IMR-90 (cell line): ENCODE data around the gene MUTYH. TPM values are rescaled to one million over a fixed set of nuclear protein-coding genes. Genes with fewer than 3 reads are reported as not detected.

Experiments used
- ATAC-seq: fragments of 200-7000 bp; cut with Tn5 transposase; 2 replicates; pipeline ENCODE4 v1.9.1; 2020; ENCODE audit warnings: low read depth, mild to moderate bottlenecking, moderate library complexity
- BruUV-seq: library from RNA; stranded (reverse); fragments of 400-500 nt; replicated peaks from 2 replicates; lab custom pipeline; 2021; lab: Mats Ljungman, UMichigan
- CTCF ChIA-PET: fragments of 300-600 bp; formaldehyde crosslinking; extraction: SDS; loops from one replicate; lab custom pipeline; 2021; ENCODE audit warnings: antibody characterized with exemption; lab: Yijun Ruan, JAX
- POLR2A ChIA-PET: fragments of 300-600 bp; sonication (Branson Sonifier 250); formaldehyde crosslinking; loops from one replicate; lab custom pipeline; 2022; ENCODE audit warnings: antibody characterized with exemption; ENCODE audit not compliant: unreplicated experiment; lab: Charles Lee
- DNase-seq: peaks from one replicate; pipeline ENCODE4 v3.0.0; 2013
- H2AFZ ChIP-seq: replicated peaks from 2 replicates; pipeline ENCODE3; 2013; ENCODE audit warnings: low read length, mild to moderate bottlenecking; ENCODE audit not compliant: poor library complexity
- H2AK5ac ChIP-seq: 2 replicates; pipeline ENCODE4 v1.6.1; 2013; ENCODE audit warnings: low read depth, low read length, inconsistent platforms
- H2AK9ac ChIP-seq: replicated peaks from 2 replicates; pipeline ENCODE3; 2013; ENCODE audit warnings: mild to moderate bottlenecking, low read depth, low read length, moderate library complexity; ENCODE audit not compliant: poor library complexity
- H2BK120ac ChIP-seq: 2 replicates; pipeline ENCODE4 v1.6.1; 2013; ENCODE audit warnings: low read depth, low read length, inconsistent platforms
- H2BK15ac ChIP-seq: 3 replicates; pipeline ENCODE4 v1.6.1; 2013; ENCODE audit warnings: low read depth, low read length, inconsistent platforms
- H2BK20ac ChIP-seq: 2 replicates; pipeline ENCODE4 v1.6.1; 2013; ENCODE audit warnings: low read depth, mild to moderate bottlenecking, inconsistent platforms, low read length, moderate library complexity
- H2BK5ac ChIP-seq: 2 replicates; pipeline ENCODE4 v1.6.1; 2013; ENCODE audit warnings: mild to moderate bottlenecking, low read depth, low read length, inconsistent platforms; ENCODE audit not compliant: poor library complexity, severe bottlenecking
- H3K14ac ChIP-seq: replicated peaks from 2 replicates; pipeline ENCODE4 v1.6.1; 2013; ENCODE audit warnings: low read depth, low read length, inconsistent platforms
- H3K18ac ChIP-seq: 2 replicates; pipeline ENCODE4 v1.6.1; 2013; ENCODE audit warnings: low read depth, low read length, control low read depth
- H3K23ac ChIP-seq: 2 replicates; pipeline ENCODE4 v1.6.1; 2013; ENCODE audit warnings: low read depth, low read length, inconsistent platforms
- H3K27ac ChIP-seq: 2 replicates; pipeline ENCODE4 v1.5.1; 2013; ENCODE audit warnings: mild to moderate bottlenecking, control low read depth, low read length; ENCODE audit not compliant: insufficient read depth
- H3K27me3 ChIP-seq: 2 replicates; pipeline ENCODE4 v1.6.1; 2013; ENCODE audit warnings: low read length; ENCODE audit not compliant: control insufficient read depth, insufficient read depth
- H3K36me3 ChIP-seq: 2 replicates; pipeline ENCODE4 v1.6.1; 2013; ENCODE audit warnings: low read length, mixed read lengths; ENCODE audit not compliant: control insufficient read depth, insufficient read depth
- H3K4ac ChIP-seq: 2 replicates; pipeline ENCODE4 v1.6.1; 2013; ENCODE audit warnings: low read depth, low read length, inconsistent platforms
- H3K4me1 ChIP-seq: 2 replicates; pipeline ENCODE4 v1.6.1; 2013; ENCODE audit warnings: low read length, mixed read lengths; ENCODE audit not compliant: control insufficient read depth, insufficient read depth
- H3K4me2 ChIP-seq: 2 replicates; pipeline ENCODE4 v1.6.1; 2013; ENCODE audit warnings: low read depth, mild to moderate bottlenecking, control low read depth, low read length, moderate library complexity
- H3K4me3 ChIP-seq: 2 replicates; pipeline ENCODE4 v1.5.1; 2013; ENCODE audit warnings: low read depth, mild to moderate bottlenecking, control low read depth, low read length, moderate library complexity; ENCODE audit not compliant: insufficient read depth
- H3K56ac ChIP-seq: 2 replicates; pipeline ENCODE4 v1.6.1; 2013; ENCODE audit warnings: low read length, inconsistent platforms; ENCODE audit not compliant: insufficient read depth; ENCODE audit errors: extremely low read depth
- H3K79me1 ChIP-seq, 2 experiments: 2 replicates each; pipeline ENCODE4 v1.6.1; 2013; ENCODE audit warnings: low read length in 2 of 2, inconsistent platforms in 1 of 2, low read depth in 1 of 2
- H3K9ac ChIP-seq: 2 replicates; pipeline ENCODE4 v1.6.1; 2013; ENCODE audit warnings: low read depth, low read length, control low read depth
- H3K9me1 ChIP-seq: 2 replicates; pipeline ENCODE4 v1.6.1; 2013; ENCODE audit warnings: low read length, inconsistent platforms; ENCODE audit not compliant: insufficient read depth
- H3K9me3 ChIP-seq: 2 replicates; pipeline ENCODE4 v1.6.1; 2013; ENCODE audit warnings: low read length; ENCODE audit not compliant: control insufficient read depth, insufficient read depth
- H4K20me1 ChIP-seq: 2 replicates; pipeline ENCODE4 v1.6.1; 2013; ENCODE audit warnings: low read length, inconsistent platforms; ENCODE audit not compliant: insufficient read depth
- H4K5ac ChIP-seq: 2 replicates; pipeline ENCODE4 v1.6.1; 2013; ENCODE audit warnings: mild to moderate bottlenecking, low read depth, low read length, control low read depth
- H4K8ac ChIP-seq, 2 experiments: 2 replicates each; pipeline ENCODE4 v1.6.1; 2013; ENCODE audit warnings: low read depth in 2 of 2, low read length in 2 of 2, control low read depth in 1 of 2, inconsistent platforms in 1 of 2
- H4K91ac ChIP-seq: 2 replicates; pipeline ENCODE4 v1.6.1; 2013; ENCODE audit warnings: low read depth, low read length, inconsistent platforms; ENCODE audit not compliant: insufficient read depth
- BHLHE40 ChIP-seq: fragments of 150-350 bp; IDR thresholded peaks from 2 replicates; pipeline ENCODE4 v1.6.1; 2016; ENCODE audit warnings: mild to moderate bottlenecking, low read depth, low read length
- CEBPB ChIP-seq: IDR thresholded peaks from 2 replicates; pipeline ENCODE4 v1.6.1; 2012; ENCODE audit warnings: low read depth, low read length, improper control_type of control experiment
- CHD1 ChIP-seq: IDR thresholded peaks from 2 replicates; pipeline ENCODE4 v1.6.1; 2012; ENCODE audit warnings: low read depth, low read length, improper control_type of control experiment
- MAFK ChIP-seq: IDR thresholded peaks from 2 replicates; pipeline ENCODE4 v1.6.1; 2012; ENCODE audit warnings: low read depth, low read length, improper control_type of control experiment
- MAZ ChIP-seq: IDR thresholded peaks from 2 replicates; pipeline ENCODE4 v1.6.1; 2012; ENCODE audit warnings: low read depth, mild to moderate bottlenecking, low read length, improper control_type of control experiment, moderate library complexity, borderline replicate concordance
- NFE2L2 ChIP-seq: fragments of 150-350 bp; IDR thresholded peaks from 2 replicates; pipeline ENCODE4 v1.6.1; 2016; ENCODE audit warnings: low read depth, mild to moderate bottlenecking, low read length
- POLR2A ChIP-seq: IDR thresholded peaks from 2 replicates; pipeline ENCODE4 v1.6.1; 2012; ENCODE audit warnings: mild to moderate bottlenecking, low read depth, low read length
- RAD21 ChIP-seq: IDR thresholded peaks from 2 replicates; pipeline ENCODE4 v1.6.1; 2012; ENCODE audit warnings: low read length, improper control_type of control experiment
- RCOR1 ChIP-seq: IDR thresholded peaks from 2 replicates; pipeline ENCODE4 v1.6.1; 2012; ENCODE audit warnings: mild to moderate bottlenecking, low read length, improper control_type of control experiment; ENCODE audit not compliant: insufficient replicate concordance
- RFX5 ChIP-seq: IDR thresholded peaks from 2 replicates; pipeline ENCODE4 v1.8.0; 2012; ENCODE audit warnings: low read depth, mild to moderate bottlenecking, low read length, moderate library complexity
- SMC3 ChIP-seq: fragments of 150-350 bp; IDR thresholded peaks from 2 replicates; pipeline ENCODE4 v1.6.1; 2016; ENCODE audit warnings: low read depth, mild to moderate bottlenecking, antibody characterized with exemption, low read length, moderate library complexity
- WGBS, 2 experiments: methylation state at CpG; one replicate each; pipeline versions ENCODE4 v1.1.5 to v1.1.7; 2013; ENCODE audit warnings: missing lambda C conversion rate in 2 of 2; ENCODE audit not compliant: insufficient read length in 1 of 2; ENCODE audit errors: extremely low coverage in 2 of 2; 5-methylcytosine and 5-hydroxymethylcytosine counted together
- dilution Hi-C: fragments of 300-500 bp; cut with HindIII; formaldehyde crosslinking; loops from one replicate; pipeline ENCODE4 v1.14.3; 2018; ENCODE audit warnings: low sequenced_read_pairs; ENCODE audit not compliant: unreplicated experiment
- in situ Hi-C: fragments of 300-500 bp; cut with MboI; formaldehyde crosslinking; loops from 3 replicates; pipeline ENCODE4 v1.14.3; 2019; ENCODE audit warnings: low sequenced_read_pairs, inconsistent platforms, mixed read lengths
- intact Hi-C: fragments of 100-400 bp; cut with micrococcal nuclease; formaldehyde crosslinking; loops from 2 replicates; pipeline ENCODE4 v1.10.0; 2022
- polyA plus RNA-seq, 3 experiments: library from polyadenylated mRNA; depleted of rRNA; stranded (reverse); fragments of >200 nt; gene quantifications; 2 replicates each; pipeline ENCODE4 v1.2.3, GENCODE V29; 2012; ENCODE audit warnings: low replicate concordance in 1 of 3
- total RNA-seq: library from RNA; depleted of rRNA; stranded (reverse); fragments of >200 nt; gene quantifications from 2 replicates; pipeline ENCODE4 v1.2.3, GENCODE V29; 2012
- TF ChIP-seq, protein P1 (sequence below): conservative IDR thresholded peaks from 2 replicates; pipeline ENCODE4 v1.5.1; 2012; ENCODE audit warnings: mild to moderate bottlenecking, low read depth, low read length, improper control_type of control experiment
- TF ChIP-seq, protein P2 (sequence below): fragments of 150-350 bp; IDR thresholded peaks from 2 replicates; pipeline ENCODE4 v1.6.1; 2017; ENCODE audit warnings: mild to moderate bottlenecking, antibody characterized with exemption, low read length, low read depth
- TF ChIP-seq, protein P3 (sequence below): fragments of 150-350 bp; IDR thresholded peaks from 2 replicates; pipeline ENCODE4 v1.6.1; 2016; ENCODE audit warnings: low read depth, mild to moderate bottlenecking, low read length, moderate library complexity, borderline replicate concordance

The MUTYH gene
- total and polyA plus RNA-seq, 2 of the 4 experiments (the other 2 are of a cell fraction), result 9.1 to 14.6 TPM

DNA sequence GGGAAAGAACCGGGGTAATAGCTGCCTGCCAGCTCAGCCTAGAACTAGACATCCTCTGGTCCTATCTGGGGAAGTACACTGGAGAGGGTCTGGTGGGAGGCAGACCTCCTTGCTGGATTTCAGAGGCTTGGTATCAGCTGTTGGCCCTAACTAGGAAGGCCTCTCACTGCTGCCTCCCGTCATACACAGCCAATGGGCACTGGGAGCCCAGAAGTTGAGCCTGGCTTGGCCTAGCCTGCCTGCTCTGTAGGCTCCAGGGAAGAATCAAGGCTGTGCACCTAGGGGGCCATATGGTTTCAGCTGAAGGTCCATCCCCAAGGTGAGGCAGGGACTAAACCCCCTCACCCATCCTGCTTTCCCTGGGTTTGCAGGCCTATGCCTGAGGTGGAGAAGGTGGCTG, 4.3 kb upstream of the MUTYH start:
- no peak overlapping the region for H3K4me3 ChIP-seq
- no peak overlapping the region for H2AFZ ChIP-seq
- no peak overlapping the region for H4K5ac ChIP-seq
- H3K14ac ChIP-seq, result no peak overlapping the region
- H3K9me1 ChIP-seq, result peaks cover 23% of the 10 kb centered on the region
- intact Hi-C loops (loop anchor here (5.0 kb wide), 1 partner anchor 332 kb away; the partner anchor contains the start of genes HECTD3 and UROD), in situ Hi-C loops (no loop called here), dilution Hi-C loops (no loop called here)
- DNase-seq (no peak), ATAC-seq (no peak)
- H3K4ac ChIP-seq, result no peak overlapping the region
- no peak overlapping the region for H3K56ac ChIP-seq
- WGBS, 2 experiments, result 100% methylated on average over 1 of the region's 2 CpGs; no CpG with 5 or more reads in 1 of the 2 experiments
- no peak overlapping the region for H4K8ac ChIP-seq
- peaks cover 15 to 33% of the 10 kb centered on the region in 2 experiments for H3K79me1 ChIP-seq
- H3K4me1 ChIP-seq, result peaks cover 21% of the 10 kb centered on the region
- H3K4me2 ChIP-seq, result no peak overlapping the region
- no peaks in the 10 kb centered on the region for H3K9me3 ChIP-seq
- H2BK5ac ChIP-seq, result no peak overlapping the region
- no peak overlapping the region for H2BK120ac ChIP-seq
- H2BK20ac ChIP-seq, result no peak overlapping the region
- no peaks in the 10 kb centered on the region for H3K27me3 ChIP-seq
- TF ChIP-seq POLR2A (no peak), RAD21 (no peak), BHLHE40 (no peak), RFX5 (no peak), NFE2L2 (no peak), MAFK (no peak), CEBPB (no peak), RCOR1 (no peak), MAZ (no peak), CHD1 (no peak), SMC3 (no peak)
- TF ChIP-seq, protein P1, sequence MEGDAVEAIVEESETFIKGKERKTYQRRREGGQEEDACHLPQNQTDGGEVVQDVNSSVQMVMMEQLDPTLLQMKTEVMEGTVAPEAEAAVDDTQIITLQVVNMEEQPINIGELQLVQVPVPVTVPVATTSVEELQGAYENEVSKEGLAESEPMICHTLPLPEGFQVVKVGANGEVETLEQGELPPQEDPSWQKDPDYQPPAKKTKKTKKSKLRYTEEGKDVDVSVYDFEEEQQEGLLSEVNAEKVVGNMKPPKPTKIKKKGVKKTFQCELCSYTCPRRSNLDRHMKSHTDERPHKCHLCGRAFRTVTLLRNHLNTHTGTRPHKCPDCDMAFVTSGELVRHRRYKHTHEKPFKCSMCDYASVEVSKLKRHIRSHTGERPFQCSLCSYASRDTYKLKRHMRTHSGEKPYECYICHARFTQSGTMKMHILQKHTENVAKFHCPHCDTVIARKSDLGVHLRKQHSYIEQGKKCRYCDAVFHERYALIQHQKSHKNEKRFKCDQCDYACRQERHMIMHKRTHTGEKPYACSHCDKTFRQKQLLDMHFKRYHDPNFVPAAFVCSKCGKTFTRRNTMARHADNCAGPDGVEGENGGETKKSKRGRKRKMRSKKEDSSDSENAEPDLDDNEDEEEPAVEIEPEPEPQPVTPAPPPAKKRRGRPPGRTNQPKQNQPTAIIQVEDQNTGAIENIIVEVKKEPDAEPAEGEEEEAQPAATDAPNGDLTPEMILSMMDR, result no peak
- TF ChIP-seq, protein P2, sequence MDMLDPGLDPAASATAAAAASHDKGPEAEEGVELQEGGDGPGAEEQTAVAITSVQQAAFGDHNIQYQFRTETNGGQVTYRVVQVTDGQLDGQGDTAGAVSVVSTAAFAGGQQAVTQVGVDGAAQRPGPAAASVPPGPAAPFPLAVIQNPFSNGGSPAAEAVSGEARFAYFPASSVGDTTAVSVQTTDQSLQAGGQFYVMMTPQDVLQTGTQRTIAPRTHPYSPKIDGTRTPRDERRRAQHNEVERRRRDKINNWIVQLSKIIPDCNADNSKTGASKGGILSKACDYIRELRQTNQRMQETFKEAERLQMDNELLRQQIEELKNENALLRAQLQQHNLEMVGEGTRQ, result no peak
- TF ChIP-seq, protein P3, sequence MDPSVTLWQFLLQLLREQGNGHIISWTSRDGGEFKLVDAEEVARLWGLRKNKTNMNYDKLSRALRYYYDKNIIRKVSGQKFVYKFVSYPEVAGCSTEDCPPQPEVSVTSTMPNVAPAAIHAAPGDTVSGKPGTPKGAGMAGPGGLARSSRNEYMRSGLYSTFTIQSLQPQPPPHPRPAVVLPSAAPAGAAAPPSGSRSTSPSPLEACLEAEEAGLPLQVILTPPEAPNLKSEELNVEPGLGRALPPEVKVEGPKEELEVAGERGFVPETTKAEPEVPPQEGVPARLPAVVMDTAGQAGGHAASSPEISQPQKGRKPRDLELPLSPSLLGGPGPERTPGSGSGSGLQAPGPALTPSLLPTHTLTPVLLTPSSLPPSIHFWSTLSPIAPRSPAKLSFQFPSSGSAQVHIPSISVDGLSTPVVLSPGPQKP, result no peak
- H4K91ac ChIP-seq, result no peak overlapping the region
- POLR2A ChIA-PET, result no interaction called here
- CTCF ChIA-PET, result interaction anchor here (0.6 to 0.9 kb wide), 2 partner anchors 12 to 16 kb away, joined by 4 read pairs; no protein-coding TSS in a partner anchor
- H3K27ac ChIP-seq, result no peak overlapping the region
- no TSS peak for BruUV-seq
- H3K23ac ChIP-seq, result no peak overlapping the region
- H3K18ac ChIP-seq, result no peak overlapping the region
- H2AK5ac ChIP-seq, result no peak overlapping the region
- H3K36me3 ChIP-seq, result peaks cover 34% of the 10 kb centered on the region
- no peaks in the 10 kb centered on the region for H4K20me1 ChIP-seq
- H3K9ac ChIP-seq, result no peak overlapping the region
- no peak overlapping the region for H2BK15ac ChIP-seq
- peak overlapping the region; percentile 29 for H2AK9ac ChIP-seq
